ENCODE measurements around the gene CADPS2.

CADPS2 gene

GRCh38 chr7:122465296-122465695, 421.0 kb downstream of the CADPS2 start:
- no peak for DNase-seq (ENCODE audit: low read depth in 2 of 3, low spot score in 1 of 3)

DNA sequence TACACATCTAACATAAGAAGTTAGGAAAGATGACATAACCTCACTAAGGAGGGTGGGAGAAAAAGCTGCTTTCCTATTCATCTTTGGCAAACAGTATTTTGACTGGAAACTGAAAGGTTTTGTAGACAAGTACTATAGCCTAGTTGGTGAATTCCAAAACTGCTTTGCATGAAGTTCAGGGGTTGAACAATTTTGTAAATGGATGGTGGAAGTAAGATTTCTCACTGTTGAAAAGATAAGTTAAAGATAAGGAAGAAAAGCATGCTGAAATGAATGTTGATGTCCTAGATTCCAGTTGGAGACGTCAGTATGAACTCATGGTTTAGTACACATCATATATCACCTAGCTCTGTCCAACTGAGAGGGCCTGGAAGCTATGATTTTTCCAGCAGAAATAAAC, 422.6 kb downstream of the CADPS2 start:
- no peak for DNase-seq (ENCODE audit: low read depth in 2 of 3, low spot score in 1 of 3)

DNA sequence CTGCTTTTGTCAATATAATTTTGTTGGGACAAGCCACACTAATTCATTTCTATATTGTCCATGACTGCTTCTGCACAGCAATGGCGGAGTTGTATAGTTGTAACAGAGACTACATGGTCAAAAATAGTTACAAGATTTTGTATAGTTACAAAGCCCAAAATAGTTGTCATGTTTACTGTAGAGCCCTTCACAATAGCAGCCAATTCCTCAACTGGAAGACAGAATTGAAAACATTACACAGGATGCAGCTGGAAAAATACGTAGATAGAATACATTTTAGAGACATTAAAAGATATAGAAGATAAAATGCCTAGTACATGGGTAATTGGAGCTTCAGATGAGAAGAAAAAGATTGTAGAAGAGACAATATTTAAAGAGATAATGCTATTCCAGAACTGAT, 425.3 kb downstream of the CADPS2 start:
- DNase-seq (ENCODE audit: low read depth in 2 of 3, low spot score in 1 of 3): no peak

DNA sequence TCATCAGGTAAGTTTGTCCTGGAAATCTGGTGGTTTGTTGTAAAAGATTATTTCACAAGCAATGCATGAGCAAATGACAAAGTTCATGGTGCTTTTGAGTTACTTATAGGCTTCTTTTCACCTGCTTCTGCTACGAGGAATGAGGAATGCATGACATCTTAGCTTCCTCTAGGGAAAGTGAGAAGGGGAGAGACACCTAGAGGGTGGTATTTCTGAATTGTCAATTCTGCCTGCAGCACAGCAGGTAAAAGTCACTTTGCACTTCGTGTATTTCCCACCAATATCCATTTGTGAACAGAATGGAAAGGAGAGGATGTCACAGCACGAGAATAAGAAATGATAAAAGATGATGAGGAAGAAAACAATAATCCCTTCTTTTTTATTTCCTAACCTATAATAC, 428.3 kb downstream of the CADPS2 start:
- DNase-seq (ENCODE audit: low read depth in 2 of 3, low spot score in 1 of 3): no peak

- no peak for DNase-seq (ENCODE audit: low read depth in 2 of 3, low spot score in 1 of 3)
These were observed 428.9 kb downstream of the CADPS2 start for GRCh38 chr7:122457325-122457724.

DNA sequence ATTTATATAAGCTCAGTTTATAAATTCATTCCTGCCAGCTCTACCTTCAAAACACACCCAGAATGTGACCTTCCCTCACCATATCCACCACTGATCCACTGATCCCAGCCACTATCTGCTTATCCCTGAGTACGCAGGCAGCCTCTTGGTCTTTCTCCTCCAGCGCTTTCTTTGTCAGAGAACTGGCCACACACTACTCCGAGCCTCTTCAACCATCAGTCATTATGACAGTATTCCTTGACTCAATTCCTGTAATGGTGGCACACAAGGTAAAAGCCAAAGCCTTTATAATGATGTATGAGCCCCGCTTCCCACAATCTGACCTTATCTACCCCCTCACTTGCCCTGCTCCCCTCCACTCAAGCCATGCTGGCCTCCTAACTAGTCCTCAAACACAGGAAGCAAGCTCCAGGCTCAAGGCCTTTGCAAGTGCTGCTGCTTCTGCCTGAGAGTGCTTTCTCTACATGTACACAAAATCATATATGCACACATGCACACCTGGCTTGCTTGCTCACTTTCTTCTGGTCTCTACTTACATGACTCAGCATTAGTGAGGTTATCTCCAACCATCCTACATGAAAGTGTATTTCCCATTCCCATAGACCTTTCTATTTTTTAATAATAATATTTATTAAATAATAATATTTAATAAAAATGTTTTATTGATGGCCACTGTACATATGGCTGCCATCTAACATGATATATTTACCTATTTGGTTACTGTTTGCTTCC, 431.3 kb downstream of the CADPS2 start:
- no peak for DNase-seq (ENCODE audit: low read depth in 2 of 3, low spot score in 1 of 3)

DNA sequence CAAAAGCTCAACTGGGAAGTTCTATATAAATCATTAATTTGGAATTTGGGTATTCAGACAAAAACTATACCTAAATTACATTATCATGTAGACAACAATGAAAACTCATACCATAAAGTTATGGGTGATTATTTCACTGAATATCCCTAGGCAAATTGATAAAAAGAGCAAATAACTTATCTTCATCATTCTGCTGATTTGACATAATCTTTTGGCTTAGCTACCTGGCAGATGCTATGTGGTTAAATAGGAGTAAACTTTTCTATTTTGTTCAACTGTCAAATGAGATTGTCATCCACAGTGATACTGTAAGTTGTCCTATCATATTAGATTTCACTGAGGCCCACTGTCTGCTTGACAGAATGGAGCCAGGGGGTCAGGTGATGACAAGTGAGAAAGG, 432.8 kb downstream of the CADPS2 start:
- DNase-seq (ENCODE audit: low read depth in 2 of 3, low spot score in 1 of 3): no peak

DNA sequence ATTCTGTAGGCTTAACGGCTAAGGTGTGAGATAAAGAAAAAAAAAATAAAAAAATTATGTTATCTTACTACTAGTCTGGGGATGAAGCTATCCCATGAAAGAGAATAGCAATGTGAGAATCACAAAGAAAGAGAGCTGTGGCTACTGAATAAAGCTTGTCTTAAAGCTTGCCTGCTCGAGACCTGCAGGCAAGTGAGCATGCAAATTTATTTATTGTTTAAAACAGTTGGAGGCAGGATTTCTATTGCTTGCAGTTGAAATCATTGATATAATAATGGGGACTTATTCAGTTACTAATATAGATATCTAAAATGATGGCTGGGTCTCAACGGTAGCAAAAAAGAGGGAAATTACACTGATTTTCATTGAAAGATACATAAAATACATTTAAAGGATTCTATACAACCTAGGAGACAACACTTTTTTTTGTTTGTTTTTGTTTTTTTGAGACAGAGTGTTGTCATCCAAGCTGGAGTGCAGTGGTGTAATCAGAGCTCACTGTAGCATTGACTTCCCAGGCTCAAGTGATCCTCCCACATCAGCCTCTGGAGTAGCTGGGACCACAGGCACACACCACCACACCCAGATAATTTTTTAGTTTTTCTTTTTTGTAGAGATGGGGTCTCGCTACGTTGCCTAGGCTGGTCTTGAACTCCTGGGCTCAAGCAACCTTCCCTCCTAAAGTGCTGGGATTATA, 437.2 kb downstream of the CADPS2 start:
- DNase-seq (ENCODE audit: low read depth in 2 of 3, low spot score in 1 of 3): no peak

DNA sequence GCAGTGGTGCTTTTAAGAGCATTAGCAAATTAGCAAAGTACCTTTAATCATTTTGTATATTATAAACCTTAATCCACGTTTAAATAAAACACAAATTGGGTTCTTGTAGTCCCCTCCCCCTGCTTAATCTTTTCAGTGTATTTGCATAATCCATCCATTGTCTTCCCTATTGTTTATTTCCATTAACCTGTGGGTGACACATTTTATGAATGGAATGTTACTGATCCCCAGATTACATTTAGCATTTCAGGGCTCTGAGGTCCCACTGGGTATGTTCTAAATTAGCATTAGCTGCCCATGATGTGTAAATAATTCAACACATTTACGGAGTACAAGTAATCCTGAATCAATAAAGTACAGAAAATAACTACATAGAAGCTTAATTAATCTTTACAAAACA, 443.3 kb downstream of the CADPS2 start:
- DNase-seq (ENCODE audit: low read depth in 2 of 3, low spot score in 1 of 3): no peak

GRCh38 chr7:122438492-122438891, 447.8 kb downstream of the CADPS2 start:
- no peak for DNase-seq (ENCODE audit: low read depth in 2 of 3, low spot score in 1 of 3)

GRCh38 chr7:122438006-122438405, 448.3 kb downstream of the CADPS2 start:
- DNase-seq (ENCODE audit: low read depth in 2 of 3, low spot score in 1 of 3): no peak

DNA sequence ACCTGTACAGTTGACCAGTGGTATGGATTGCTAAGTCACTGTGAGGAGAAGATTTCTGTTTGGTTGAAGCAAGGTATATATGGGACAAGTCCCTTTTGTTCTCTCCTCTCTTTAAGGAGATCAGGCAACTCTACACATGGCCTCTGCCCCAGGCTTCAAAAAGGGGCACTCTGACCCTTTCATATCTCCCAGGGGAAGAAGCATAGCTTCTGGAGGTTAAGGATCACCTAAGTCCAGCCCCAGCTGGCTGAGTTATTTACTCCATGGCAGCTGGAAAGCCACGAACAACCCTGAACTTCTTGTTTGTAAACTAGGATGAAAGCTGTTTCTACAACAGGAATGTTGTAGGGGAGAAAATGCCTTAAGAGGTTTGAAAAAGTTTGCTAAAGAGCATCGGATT, 452.5 kb downstream of the CADPS2 start:
- no peak for DNase-seq (ENCODE audit: low read depth in 2 of 3, low spot score in 1 of 3)

GRCh38 chr7:122430710-122431109, 455.6 kb downstream of the CADPS2 start:
- no peak for DNase-seq (ENCODE audit: low read depth in 2 of 3, low spot score in 1 of 3)

DNA sequence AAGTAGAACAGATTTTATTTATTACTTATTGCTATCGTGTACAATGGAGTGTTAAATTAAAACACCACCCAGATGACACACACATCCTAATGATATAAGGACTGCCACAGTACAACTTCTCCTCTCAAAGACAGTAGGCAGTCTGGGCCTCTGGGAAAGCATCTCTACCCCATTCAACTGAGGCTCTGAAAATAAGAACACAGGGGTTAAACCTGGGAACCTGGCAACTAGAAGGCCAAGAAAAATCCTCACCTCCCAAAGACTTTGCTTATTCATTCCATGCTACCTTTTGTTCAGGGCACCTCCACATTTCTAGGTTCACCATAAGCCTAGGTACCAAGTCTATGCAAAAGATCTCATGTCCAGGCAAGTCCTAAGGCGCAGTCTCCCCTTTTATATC, 456.3 kb downstream of the CADPS2 start:
- DNase-seq (ENCODE audit: low read depth in 2 of 3, low spot score in 1 of 3): no peak

DNA sequence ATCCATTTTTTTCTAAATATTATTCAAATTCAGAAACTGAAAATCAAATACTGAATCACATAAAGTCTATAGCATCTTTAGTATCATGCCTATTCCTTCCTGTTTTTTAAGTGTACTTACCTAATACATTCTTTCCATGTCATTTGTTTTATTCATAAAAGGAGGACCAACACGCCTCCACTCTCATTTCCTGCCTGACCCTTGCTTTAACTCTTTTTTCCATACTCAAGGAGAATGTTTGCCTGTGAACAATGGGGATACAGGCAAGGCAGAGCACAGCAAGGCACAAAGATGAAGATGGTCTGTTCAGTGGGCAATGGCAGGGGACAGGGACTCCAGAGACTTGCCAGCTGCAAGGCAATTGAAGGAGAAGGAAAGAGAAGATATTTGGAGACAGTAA, 460.5 kb downstream of the CADPS2 start:
- DNase-seq (ENCODE audit: low read depth in 2 of 3, low spot score in 1 of 3): no peak

DNA sequence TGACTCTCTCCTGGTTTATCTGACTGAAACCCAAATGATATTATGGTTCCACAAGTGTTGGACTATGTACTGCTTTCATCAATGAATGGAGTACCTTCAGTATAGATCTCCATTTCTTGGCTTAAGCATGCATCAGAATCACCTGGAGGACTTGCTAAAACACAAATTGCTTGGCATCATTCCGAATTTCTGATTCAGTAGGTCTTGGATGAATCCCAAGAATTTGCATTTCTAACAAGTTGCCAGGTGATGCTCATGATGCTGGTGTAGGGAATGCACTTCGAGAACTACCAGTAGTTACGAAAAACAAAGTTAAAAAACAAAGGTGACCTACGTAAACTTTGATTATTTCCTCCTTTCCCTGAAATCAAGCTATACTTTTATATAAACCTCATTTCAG, 462.7 kb downstream of the CADPS2 start:
- no peak for DNase-seq (ENCODE audit: low read depth in 2 of 3, low spot score in 1 of 3)

DNA sequence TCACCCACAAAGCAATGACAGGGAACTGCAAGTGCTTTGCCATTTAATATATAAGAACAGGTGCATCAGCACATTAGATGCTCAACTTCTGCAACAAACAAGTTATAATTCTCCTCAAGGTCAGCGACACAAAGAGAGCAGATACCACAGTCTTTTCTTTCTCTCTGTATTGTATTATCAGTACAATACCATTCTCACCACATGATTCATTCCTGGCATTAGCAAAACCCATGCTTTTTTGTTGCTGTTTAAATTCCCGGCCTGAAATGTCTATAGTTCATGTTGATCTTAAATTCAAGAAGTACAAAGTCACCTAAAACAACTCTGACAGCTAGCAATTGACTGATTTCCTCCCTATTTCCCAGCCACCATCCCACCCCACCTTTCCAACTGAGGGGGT, 469.9 kb downstream of the CADPS2 start:
- no peak for DNase-seq (ENCODE audit: low read depth in 2 of 3, low spot score in 1 of 3)

- DNase-seq (ENCODE audit: low read depth in 2 of 3, low spot score in 1 of 3): no peak
These were observed 470.8 kb downstream of the CADPS2 start for GRCh38 chr7:122415510-122415909.

DNA sequence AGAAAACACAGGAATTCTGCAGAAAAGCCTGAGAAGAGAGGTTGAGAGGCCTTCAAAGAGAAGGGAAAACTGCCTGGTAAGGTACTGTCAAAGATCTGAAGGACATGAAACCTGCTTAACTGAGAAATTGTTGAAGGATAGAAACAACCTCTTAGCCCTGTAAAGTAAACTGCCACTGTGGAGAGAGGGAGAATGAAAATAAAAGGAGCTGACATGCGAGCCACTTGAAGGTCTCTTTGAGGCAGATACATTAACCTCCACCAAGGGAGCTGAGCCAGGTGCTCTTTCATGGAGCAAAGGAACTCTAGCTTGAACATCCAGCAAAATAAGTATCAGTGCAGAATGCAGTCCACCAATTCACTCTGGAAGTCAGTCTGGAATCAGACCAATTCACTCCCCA, 472.9 kb downstream of the CADPS2 start:
- DNase-seq (ENCODE audit: low read depth in 2 of 3, low spot score in 1 of 3): no peak

- no peak for DNase-seq (ENCODE audit: low read depth in 2 of 3, low spot score in 1 of 3)
These were observed 473.4 kb downstream of the CADPS2 start for GRCh38 chr7:122412883-122413282.

DNA sequence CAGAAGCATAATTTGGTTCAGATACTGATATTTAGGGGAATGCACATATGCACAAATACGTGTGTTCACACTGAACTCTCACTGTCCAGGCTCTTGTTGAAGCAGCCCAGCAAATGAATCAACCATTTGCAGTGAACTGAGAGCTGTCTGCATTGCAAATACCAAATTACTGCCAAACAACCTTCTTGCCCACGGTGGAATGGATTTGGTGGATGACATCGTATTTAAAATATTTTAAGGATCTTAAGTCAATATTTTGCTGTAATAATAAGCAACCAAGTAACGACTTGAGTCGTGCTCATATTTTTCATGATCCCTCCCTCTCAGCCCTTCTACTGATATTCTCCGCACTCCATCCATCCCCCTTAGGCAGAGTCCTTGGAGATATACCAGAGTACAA, 473.8 kb downstream of the CADPS2 start:
- DNase-seq (ENCODE audit: low read depth in 2 of 3, low spot score in 1 of 3): no peak

DNA sequence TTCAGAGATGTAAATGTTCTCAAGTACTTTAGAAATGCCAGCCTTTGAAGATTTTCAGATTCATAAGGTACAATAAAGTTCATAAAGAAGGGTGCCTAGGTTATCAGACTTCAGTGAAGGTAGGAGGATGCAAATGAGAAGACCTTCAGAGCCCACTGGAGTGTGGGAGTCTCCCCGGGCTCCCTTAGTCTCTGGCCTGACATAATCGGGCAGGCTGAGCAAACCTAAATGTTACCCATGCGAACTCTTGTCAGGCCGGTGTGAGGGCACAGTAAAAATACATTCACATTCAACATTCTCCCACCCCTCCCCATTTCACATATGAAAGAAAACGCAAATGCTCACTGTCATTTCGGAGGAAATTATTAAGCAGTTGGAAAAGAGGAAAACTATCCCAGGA, 479.1 kb downstream of the CADPS2 start:
- DNase-seq (ENCODE audit: low read depth in 2 of 3, low spot score in 1 of 3): no peak

GRCh38 chr7:122403113-122403512, 483.1 kb downstream of the CADPS2 start:
- no peak for DNase-seq (ENCODE audit: low read depth in 2 of 3, low spot score in 1 of 3)
